GM18873 (cell line): ENCODE data around the gene CALCB.

Experiments
- ATAC-seq: cut with Tn5 transposase; IDR thresholded peaks from one replicate; pipeline ENCODE4 v1.9.1; 2021; ENCODE audit warnings: mild to moderate bottlenecking, moderate library complexity, moderate number of reproducible peaks; ENCODE audit not compliant: unreplicated experiment, low FRiP score

Gene CALCB

GRCh38 chr11:15114501-15115475 lies 41.4 kb downstream of the CALCB start, which contains the start of gene INSC:
Gene INSC, plus strand, starts transcription at chr11:15114923. Its CDS starts 34,252 bp downstream, at chr11:15149175.
- no peak for ATAC-seq

- ATAC-seq, result no peak
Observed at GRCh38 chr11:15115686-15116085, 42.3 kb downstream of the CALCB start.

- ATAC-seq, result no peak
Observed at GRCh38 chr11:15117751-15118150, 44.4 kb downstream of the CALCB start.

- no peak for ATAC-seq
Observed at GRCh38 chr11:15118431-15118830, 45.0 kb downstream of the CALCB start.

DNA sequence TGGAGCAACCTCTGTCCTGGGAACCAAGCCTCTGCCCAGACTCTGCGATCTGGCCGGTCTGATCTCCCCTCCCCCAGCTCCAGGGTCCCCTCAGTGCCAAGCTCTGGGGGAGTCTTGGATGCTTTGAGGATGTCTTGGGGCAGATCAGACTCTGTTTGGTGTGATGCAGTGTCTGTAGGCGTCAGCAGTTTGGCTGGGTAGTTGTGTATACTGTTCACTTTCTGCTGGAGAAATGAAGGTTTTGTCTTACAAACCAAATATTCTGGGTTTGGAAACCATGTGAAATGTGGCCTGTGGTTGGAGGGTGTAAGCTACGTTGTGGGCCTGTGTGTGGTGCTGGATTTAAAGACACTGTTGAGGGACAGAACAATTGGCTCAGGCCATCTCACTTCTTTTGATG lies 46.0 kb downstream of the CALCB start:
- no peak for ATAC-seq

DNA sequence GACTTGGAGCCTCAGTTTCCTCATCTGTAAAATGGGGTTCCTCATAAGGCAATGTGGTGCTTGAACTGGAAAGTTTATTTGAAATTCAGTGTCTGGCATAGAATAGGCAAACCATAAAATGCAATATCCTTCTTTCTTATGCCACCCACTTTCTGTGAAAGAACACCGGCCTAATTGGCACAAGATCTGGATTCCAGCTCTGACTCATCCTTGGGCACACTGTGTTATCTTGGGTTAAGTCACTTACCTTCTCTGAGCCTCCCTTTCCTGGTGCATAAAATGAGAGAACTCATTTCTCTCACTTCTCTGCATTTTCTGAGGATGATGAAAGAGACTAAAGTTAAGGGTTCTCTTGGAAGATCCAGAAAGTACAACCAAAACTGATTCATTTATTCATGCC lies 46.4 kb downstream of the CALCB start:
- no peak for ATAC-seq

DNA sequence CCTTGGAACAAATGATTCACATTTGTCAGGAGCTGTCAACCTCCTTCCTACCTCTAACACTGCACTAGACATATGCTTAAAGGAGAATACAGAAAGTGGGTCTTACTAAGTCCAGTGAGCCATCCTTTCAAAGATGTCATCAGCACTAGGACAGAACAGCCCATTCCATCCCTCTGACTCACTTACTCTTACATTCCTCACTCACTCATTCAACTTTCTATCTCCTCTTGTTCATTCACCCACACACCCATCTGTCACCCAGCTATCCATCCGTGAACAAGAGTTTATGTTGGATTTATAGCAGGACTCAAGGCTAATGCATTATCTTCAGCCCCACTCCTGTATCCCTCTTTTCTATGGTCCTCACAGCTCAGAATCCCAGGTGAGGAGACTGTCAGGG lies 50.5 kb downstream of the CALCB start:
- ATAC-seq, result no peak

- no peak for ATAC-seq
Observed at GRCh38 chr11:15124528-15124927, 51.1 kb downstream of the CALCB start.

GRCh38 chr11:15127341-15127740 lies 53.9 kb downstream of the CALCB start:
- no peak for ATAC-seq
